HG03175 (cell line): Measurements from ENCODE around the gene MAML2.

ENCODE experiments used
- ATAC-seq: cut with Tn5 transposase; IDR thresholded peaks from one replicate; pipeline ENCODE4 v1.9.1; 2021; ENCODE audit warnings: mild to moderate bottlenecking, moderate library complexity; ENCODE audit not compliant: unreplicated experiment

Gene MAML2

GRCh38 chr11:96215826-96216225 lies 127.2 kb downstream of the MAML2 start:
- peak; percentile 10 for ATAC-seq

- ATAC-seq: peak; percentile 86
Observed at GRCh38 chr11:96215110-96215782, 127.7 kb downstream of the MAML2 start.

- no peak for ATAC-seq
Observed at GRCh38 chr11:96214777-96215109, 128.3 kb downstream of the MAML2 start.

- ATAC-seq: no peak
Observed at GRCh38 chr11:96213500-96213899, 129.5 kb downstream of the MAML2 start.

- no peak for ATAC-seq
Observed at GRCh38 chr11:96211436-96211835, 131.6 kb downstream of the MAML2 start.

GRCh38 chr11:96207459-96208449 lies 135.2 kb downstream of the MAML2 start:
- ATAC-seq: no peak

GRCh38 chr11:96206955-96207354 lies 136.0 kb downstream of the MAML2 start:
- no peak for ATAC-seq

- no peak for ATAC-seq
Observed at GRCh38 chr11:96205460-96205809, 137.6 kb downstream of the MAML2 start.

- ATAC-seq: no peak
Observed at GRCh38 chr11:96204721-96205459, 138.1 kb downstream of the MAML2 start.

GRCh38 chr11:96204366-96204659 lies 138.7 kb downstream of the MAML2 start:
- ATAC-seq: no peak

GRCh38 chr11:96203567-96204365 lies 139.2 kb downstream of the MAML2 start:
- ATAC-seq: no peak

GRCh38 chr11:96200243-96200642 lies 142.8 kb downstream of the MAML2 start:
- no peak for ATAC-seq

- ATAC-seq: no peak
Observed at GRCh38 chr11:96199563-96200025, 143.4 kb downstream of the MAML2 start.

GRCh38 chr11:96197801-96198701 lies 144.9 kb downstream of the MAML2 start:
- peak; percentile 84 for ATAC-seq

- no peak for ATAC-seq
Observed at GRCh38 chr11:96197103-96197502, 145.9 kb downstream of the MAML2 start.

- no peak for ATAC-seq
Observed at GRCh38 chr11:96196181-96196662, 146.8 kb downstream of the MAML2 start.

- ATAC-seq: no peak
Observed at GRCh38 chr11:96195671-96196070, 147.3 kb downstream of the MAML2 start.

GRCh38 chr11:96194581-96195374 lies 148.2 kb downstream of the MAML2 start:
- ATAC-seq: no peak
